OCI-LY7 (cell line): ENCODE data around the gene PLTP. TPM values are rescaled to one million over a fixed set of nuclear protein-coding genes. Genes with fewer than 3 reads are reported as not detected.
"Not testable (repeated sequence)": the region's sequence is repeated elsewhere in the genome, so short reads cannot be mapped to it uniquely, and the experiment has no call there.

Experiments used
- BruUV-seq: library from RNA; stranded (reverse); fragments of 400-500 nt; replicated peaks from 2 replicates; lab custom pipeline; 2021; lab: Mats Ljungman, UMichigan
- CTCF ChIA-PET: fragments of 300-600 bp; sonication (Branson Sonifier 250); formaldehyde crosslinking; loops from one replicate; lab custom pipeline; 2022; ENCODE audit warnings: antibody characterized with exemption; ENCODE audit not compliant: unreplicated experiment; lab: Charles Lee
- POLR2A ChIA-PET: fragments of 300-600 bp; sonication (Branson Sonifier 250); formaldehyde crosslinking; loops from one replicate; lab custom pipeline; 2022; ENCODE audit warnings: antibody characterized with exemption; lab: Charles Lee
- DNase-seq: peaks from one replicate; pipeline ENCODE4 v3.0.0-alpha.2; 2015; ENCODE audit warnings: low spot score
- H2AFZ ChIP-seq: fragments of 200-600 bp; sonication (generic), shearing (Covaris generic); 2 replicates; pipeline ENCODE4 v1.6.1; 2014; ENCODE audit warnings: mild to moderate bottlenecking, antibody characterized with exemption, low read length, moderate library complexity
- H3K27ac ChIP-seq: fragments of 200-600 bp; sonication (generic); 2 replicates; pipeline ENCODE4 v1.5.1; 2014; ENCODE audit warnings: mixed run types, low read depth, mild to moderate bottlenecking, moderate library complexity, low read length, inconsistent platforms; ENCODE audit not compliant: poor library complexity, severe bottlenecking
- H3K36me3 ChIP-seq: fragments of 200-600 bp; sonication (generic); 2 replicates; pipeline ENCODE4 v1.6.1; 2014; ENCODE audit warnings: mild to moderate bottlenecking, antibody characterized with exemption, low read length, moderate library complexity, mixed read lengths; ENCODE audit not compliant: insufficient read depth
- H3K4me1 ChIP-seq: fragments of 200-600 bp; sonication (generic); 2 replicates; pipeline ENCODE4 v1.5.1; 2014; ENCODE audit warnings: mild to moderate bottlenecking, low read length; ENCODE audit not compliant: insufficient read depth, poor library complexity, severe bottlenecking
- H3K4me2 ChIP-seq: fragments of 200-600 bp; sonication (generic); 2 replicates; pipeline ENCODE4 v1.6.1; 2014; ENCODE audit warnings: mild to moderate bottlenecking, low read length
- H3K4me3 ChIP-seq: fragments of 200-600 bp; sonication (generic); 2 replicates; pipeline ENCODE4 v1.5.1; 2014; ENCODE audit warnings: mild to moderate bottlenecking, low read depth, low read length; ENCODE audit not compliant: poor library complexity, severe bottlenecking
- H3K79me2 ChIP-seq: fragments of 200-600 bp; sonication (generic); 2 replicates; pipeline ENCODE4 v1.6.1; 2016; ENCODE audit warnings: low read depth, mild to moderate bottlenecking, low read length, moderate library complexity, mixed read lengths; ENCODE audit not compliant: insufficient read depth
- H3K9me2 ChIP-seq: fragments of 200-600 bp; sonication (generic); 2 replicates; pipeline ENCODE4 v1.6.1; 2016; ENCODE audit warnings: mild to moderate bottlenecking, low read length, mixed read lengths; ENCODE audit not compliant: insufficient read depth
- H3K9me3 ChIP-seq: fragments of 200-600 bp; sonication (generic); 2 replicates; pipeline ENCODE4 v1.6.1; 2014; ENCODE audit warnings: mild to moderate bottlenecking, mixed run types, low read length, mixed read lengths
- H4K20me1 ChIP-seq: fragments of 200-600 bp; sonication (generic); 2 replicates; pipeline ENCODE4 v1.6.1; 2014; ENCODE audit warnings: mild to moderate bottlenecking, antibody characterized with exemption, low read length, moderate library complexity, mixed read lengths; ENCODE audit not compliant: insufficient read depth
- EZH2phosphoT487 ChIP-seq: fragments of 200-600 bp; sonication (generic); IDR thresholded peaks from 2 replicates; pipeline ENCODE4 v1.6.1; 2018; ENCODE audit warnings: low read depth, borderline replicate concordance, mild to moderate bottlenecking, mixed run types, antibody characterized with exemption, low read length, moderate library complexity, mixed read lengths
- intact Hi-C: fragments of 100-400 bp; cut with micrococcal nuclease; formaldehyde crosslinking; loops from one replicate; pipeline ENCODE4 v1.10.0; 2022; ENCODE audit not compliant: unreplicated experiment
- total RNA-seq, 2 experiments: library from RNA; depleted of rRNA in 1 of 2; stranded (reverse); fragments of >200 nt in 1 of 2; shearing (Covaris generic) in 1 of 2; gene quantifications; 2 replicates each; pipeline ENCODE4 v1.2.3, GENCODE V29; 2014 to 2022
- TF ChIP-seq, protein P1 (sequence below): fragments of 200-600 bp; sonication (generic); conservative IDR thresholded peaks from 2 replicates; pipeline ENCODE4 v1.5.1; 2014; ENCODE audit warnings: mild to moderate bottlenecking, antibody characterized with exemption, low read length, moderate library complexity, mixed read lengths

Gene PLTP
- total RNA-seq, 2 experiments from 2014 or later: 12.7 to 17.1 TPM

DNA sequence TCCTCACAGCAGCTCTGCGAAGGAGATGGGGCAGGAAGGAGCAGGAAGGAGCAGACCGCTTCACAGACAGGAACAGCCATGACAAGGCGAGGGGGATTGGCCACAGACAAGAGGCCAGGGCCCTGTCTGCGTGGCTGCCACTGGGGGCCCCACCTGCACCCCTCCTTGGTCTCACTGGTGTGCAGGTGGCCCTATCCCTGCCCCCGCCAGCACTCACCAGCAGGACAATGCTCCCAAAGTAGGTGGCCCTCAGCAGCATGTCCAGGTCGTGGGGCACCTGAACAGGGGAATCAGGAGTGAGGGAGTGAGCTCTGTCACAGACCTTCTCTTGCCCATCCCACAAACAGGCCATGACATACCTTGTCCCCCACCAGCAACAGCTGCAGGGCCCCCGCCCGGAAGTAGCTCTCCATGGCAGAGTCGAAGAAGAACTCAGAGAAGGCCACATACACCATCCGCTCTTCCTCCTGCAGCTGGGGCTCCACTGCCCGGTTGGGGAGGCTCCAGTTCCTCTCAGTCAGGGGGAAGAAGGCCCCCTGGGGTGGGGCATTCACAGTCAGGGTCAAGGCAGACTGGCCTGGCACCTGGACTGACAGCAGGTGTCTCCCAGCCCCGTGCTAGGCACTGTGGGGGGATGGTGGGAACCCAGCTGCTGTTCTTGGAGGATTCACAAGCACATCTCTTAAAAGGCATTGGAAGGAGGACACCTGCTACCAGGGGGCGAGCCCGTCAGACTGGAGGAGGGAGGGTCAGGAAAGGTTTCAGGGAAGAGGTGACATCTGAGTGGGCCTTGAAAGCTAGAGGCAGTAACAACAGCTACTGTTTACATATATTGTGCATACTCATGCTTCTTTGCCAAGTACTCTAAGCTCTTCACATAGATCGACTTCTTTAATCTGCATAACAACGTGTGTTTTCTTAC lies 7.1 kb downstream of the PLTP start:
- ChIA-PET CTCF (no interaction called here), POLR2A (interaction anchor here (0.7 kb wide), 1 partner anchor 48 kb away, joined by 3 read pairs; the partner anchor contains the start of genes ACOT8 and ZSWIM3)
- H3K9me3 ChIP-seq: no peaks in the 10 kb centered on the region
- H2AFZ ChIP-seq: no peak overlapping the region
- TF ChIP-seq EZH2phosphoT487: no peak
- TF ChIP-seq, protein P1, sequence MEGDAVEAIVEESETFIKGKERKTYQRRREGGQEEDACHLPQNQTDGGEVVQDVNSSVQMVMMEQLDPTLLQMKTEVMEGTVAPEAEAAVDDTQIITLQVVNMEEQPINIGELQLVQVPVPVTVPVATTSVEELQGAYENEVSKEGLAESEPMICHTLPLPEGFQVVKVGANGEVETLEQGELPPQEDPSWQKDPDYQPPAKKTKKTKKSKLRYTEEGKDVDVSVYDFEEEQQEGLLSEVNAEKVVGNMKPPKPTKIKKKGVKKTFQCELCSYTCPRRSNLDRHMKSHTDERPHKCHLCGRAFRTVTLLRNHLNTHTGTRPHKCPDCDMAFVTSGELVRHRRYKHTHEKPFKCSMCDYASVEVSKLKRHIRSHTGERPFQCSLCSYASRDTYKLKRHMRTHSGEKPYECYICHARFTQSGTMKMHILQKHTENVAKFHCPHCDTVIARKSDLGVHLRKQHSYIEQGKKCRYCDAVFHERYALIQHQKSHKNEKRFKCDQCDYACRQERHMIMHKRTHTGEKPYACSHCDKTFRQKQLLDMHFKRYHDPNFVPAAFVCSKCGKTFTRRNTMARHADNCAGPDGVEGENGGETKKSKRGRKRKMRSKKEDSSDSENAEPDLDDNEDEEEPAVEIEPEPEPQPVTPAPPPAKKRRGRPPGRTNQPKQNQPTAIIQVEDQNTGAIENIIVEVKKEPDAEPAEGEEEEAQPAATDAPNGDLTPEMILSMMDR: no peak
- no peaks in the 10 kb centered on the region for H3K79me2 ChIP-seq
- H3K9me2 ChIP-seq: no peaks in the 10 kb centered on the region
- no peak for DNase-seq
- intact Hi-C loops: no loop called here
- H3K4me1 ChIP-seq: peaks cover 7% of the 10 kb centered on the region
- no TSS peak for BruUV-seq
- H3K27ac ChIP-seq: no peak overlapping the region
- no peak overlapping the region for H3K4me2 ChIP-seq
- no peaks in the 10 kb centered on the region for H3K36me3 ChIP-seq
- no peaks in the 10 kb centered on the region for H4K20me1 ChIP-seq
- no peak overlapping the region for H3K4me3 ChIP-seq

DNA sequence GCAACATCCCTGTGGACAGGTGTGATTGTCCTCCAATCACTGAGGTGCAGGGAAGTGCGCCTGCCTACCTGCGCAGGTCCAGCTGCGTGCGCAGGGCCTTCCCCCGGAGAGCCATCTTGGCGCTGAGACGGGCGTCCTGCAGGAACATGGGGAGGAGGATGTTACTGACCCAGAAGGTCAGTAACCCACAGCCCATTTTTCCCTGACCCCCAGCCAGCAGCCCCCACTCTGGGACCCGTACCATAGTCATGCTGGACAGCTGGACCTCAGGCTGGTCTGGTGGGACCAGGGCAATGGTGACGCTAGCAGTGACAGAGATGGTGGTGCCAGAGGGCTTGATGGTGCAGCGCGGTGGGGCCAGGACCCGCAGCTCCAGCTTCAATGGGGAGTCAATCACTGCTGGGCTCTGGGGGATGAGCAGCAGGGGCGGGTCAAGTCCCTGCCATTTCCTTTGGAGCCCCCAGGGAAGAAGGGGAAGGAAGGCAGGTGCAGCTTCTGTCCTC lies 9.7 kb downstream of the PLTP start:
- no peaks in the 10 kb centered on the region for H4K20me1 ChIP-seq
- peaks cover 7% of the 10 kb centered on the region for H3K4me1 ChIP-seq
- no TSS peak for BruUV-seq
- TF ChIP-seq, protein P1: no peak
- no peak for TF ChIP-seq EZH2phosphoT487
- no peak overlapping the region for H3K4me3 ChIP-seq
- POLR2A ChIA-PET: interaction anchor here (1.3 kb wide), 1 partner anchor 25 kb away, joined by 3 read pairs; no protein-coding TSS in a partner anchor
- H3K9me2 ChIP-seq: no peaks in the 10 kb centered on the region
- intact Hi-C loops: no loop called here
- no peak overlapping the region for H2AFZ ChIP-seq
- no peaks in the 10 kb centered on the region for H3K9me3 ChIP-seq
- H3K36me3 ChIP-seq: no peaks in the 10 kb centered on the region
- CTCF ChIA-PET: no interaction called here
- no peak for DNase-seq
- no peaks in the 10 kb centered on the region for H3K79me2 ChIP-seq
- H3K4me2 ChIP-seq: no peak overlapping the region
- no peak overlapping the region for H3K27ac ChIP-seq

DNA sequence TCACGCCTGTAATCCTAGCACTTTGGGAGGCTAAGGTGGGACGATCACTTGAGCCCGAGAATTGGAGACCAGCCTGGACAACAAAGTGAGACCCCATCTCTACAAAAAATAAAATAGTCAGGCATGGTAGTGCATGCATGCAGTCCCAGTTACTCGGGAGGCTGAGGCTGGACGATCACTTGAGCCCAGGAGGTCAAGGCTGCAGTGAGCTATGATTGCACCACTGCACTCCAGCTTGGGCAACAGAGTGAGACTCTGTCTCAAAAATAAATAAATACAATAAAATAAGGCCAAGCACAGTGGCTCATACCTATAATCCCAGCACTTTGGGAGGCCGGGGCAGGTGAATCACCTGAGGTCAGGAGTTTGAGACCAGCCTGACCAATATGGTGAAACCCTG lies 10.6 kb downstream of the PLTP start:
- H3K4me3 ChIP-seq, H3K27ac ChIP-seq, H3K9me3 ChIP-seq, DNase-seq, H3K79me2 ChIP-seq, H2AFZ ChIP-seq, H3K4me1 ChIP-seq, H3K36me3 ChIP-seq, H4K20me1 ChIP-seq, CTCF ChIA-PET, H3K9me2 ChIP-seq, intact Hi-C loops, BruUV-seq, H3K4me2 ChIP-seq: not testable (repeated sequence)
- POLR2A ChIA-PET: interaction anchor here (1.3 kb wide), 1 partner anchor 26 kb away, joined by 3 read pairs; no protein-coding TSS in a partner anchor
